Small intestine (tissue), 7 donors: ENCODE data around the gene PDZD7. TPM values are rescaled to one million over a fixed set of nuclear protein-coding genes. Genes with fewer than 3 reads are reported as not detected.
A peak's percentile ranks its signal among the peaks of the same experiment; 100 is the strongest.

Experiments
- DNase-seq, 2 donors: peaks; one replicate each; pipeline versions ENCODE4 v3.0.0 to v3.0.0-alpha.2; 2013
- FAIRE-seq: peaks from 2 replicates; lab custom pipeline; 2012; peaks lifted over from hg19 to GRCh38; lab: Jason Lieb, UNC
- H3K27ac ChIP-seq, 3 donors: one replicate each; pipeline ENCODE4 v1.5.1; 2013; ENCODE audit warnings: low read length in 2 of 3, mild to moderate bottlenecking in 2 of 3, control low read depth in 1 of 3, inconsistent platforms in 1 of 3, low read depth in 1 of 3, moderate library complexity in 1 of 3
- H3K27me3 ChIP-seq, 3 donors: one replicate each; pipeline ENCODE4 v1.6.1; 2013; ENCODE audit warnings: low read length in 3 of 3, inconsistent platforms in 1 of 3; ENCODE audit not compliant: control insufficient read depth in 3 of 3, insufficient read depth in 3 of 3
- H3K36me3 ChIP-seq, 3 donors: one replicate each; pipeline ENCODE4 v1.6.1; 2013; ENCODE audit warnings: low read length in 3 of 3, inconsistent platforms in 1 of 3, low read depth in 1 of 3, mild to moderate bottlenecking in 1 of 3, moderate library complexity in 1 of 3; ENCODE audit not compliant: control insufficient read depth in 3 of 3, insufficient read depth in 2 of 3
- H3K4me1 ChIP-seq, 3 donors: one replicate each; pipeline ENCODE4 v1.6.1; 2013; ENCODE audit warnings: low read length in 2 of 3, inconsistent platforms in 1 of 3, low read depth in 1 of 3, mild to moderate bottlenecking in 1 of 3, moderate library complexity in 1 of 3; ENCODE audit not compliant: control insufficient read depth in 3 of 3, insufficient read depth in 2 of 3
- H3K4me3 ChIP-seq, 3 donors: one replicate each; pipeline ENCODE4 v1.5.1; 2013; ENCODE audit warnings: low read length in 3 of 3, control low read depth in 1 of 3, inconsistent platforms in 1 of 3, low read depth in 1 of 3, mild to moderate bottlenecking in 1 of 3, moderate library complexity in 1 of 3
- H3K9me3 ChIP-seq, 2 donors: one replicate each; pipeline ENCODE4 v1.6.1; 2013; ENCODE audit warnings: low read depth in 1 of 2, low read length in 1 of 2; ENCODE audit not compliant: control insufficient read depth in 2 of 2, insufficient read depth in 1 of 2
- WGBS, 3 donors: extraction: QIAGEN DNeasy Blood & Tissue Kit; methylation state at CpG; one replicate each; pipeline ENCODE4 v1.1.7; 2013; 5-methylcytosine and 5-hydroxymethylcytosine counted together
- polyA plus RNA-seq, 4 donors: library from polyadenylated mRNA; stranded (reverse) in 3 of 4; unstranded in 1 of 4; fragments of 200-250 nt in 3 of 4; fragments of 120-200 nt in 1 of 4; gene quantifications; one replicate each; pipeline versions ENCODE4 v1.2.1 to v1.2.3, GENCODE V29; 2013
- donor health status: healthy with polysubstance abuse.
- donor health status: control.
- donor health status: control.
- donor health status: Bipolar disorder and iron deficiency.
- donor health status: healthy.

Gene PDZD7
- polyA plus RNA-seq, 4 donors: 3.1 to 52.6 (median 28.8) TPM

DNA sequence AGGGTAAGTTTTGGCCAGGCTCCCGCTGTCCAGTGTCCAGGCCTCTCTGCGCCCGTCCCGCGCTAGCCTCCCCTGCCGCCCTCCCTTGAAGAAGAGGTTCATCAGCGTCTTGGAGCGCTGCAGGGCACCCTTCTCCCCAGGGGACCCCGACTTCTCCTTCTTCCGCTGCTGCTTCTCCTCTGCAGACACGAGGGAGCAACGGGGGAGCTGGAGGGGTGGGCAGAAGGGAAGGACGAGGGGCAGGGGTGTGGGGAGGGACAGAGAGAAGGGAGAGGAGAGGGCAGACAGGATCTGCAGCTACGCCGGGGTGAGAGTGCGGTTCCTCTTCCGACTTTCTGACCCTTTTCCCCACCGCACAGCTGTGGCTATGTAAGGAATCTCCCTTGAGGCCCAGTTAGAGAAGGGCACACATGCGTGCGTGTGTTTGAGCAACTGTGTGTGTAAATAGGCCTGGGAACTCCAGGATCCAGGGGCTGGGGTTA is 12.8 kb downstream of the PDZD7 start:
- FAIRE-seq (no peak), DNase-seq (no peak)
- Histone ChIP-seq H3K9me3 (no peaks in the 10 kb centered on the region), H3K4me1 (peaks cover 0 to 26% (median 0%) of the 10 kb centered on the region in 3 donors), H3K4me3 (no peak overlapping the region), H3K27me3 (peaks cover 0 to 4% (median 0%) of the 10 kb centered on the region in 3 donors), H3K36me3 (peaks cover 0 to 72% (median 0%) of the 10 kb centered on the region in 3 donors), H3K27ac (no peak overlapping the region)
- 59 to 79% (median 72%) methylated on average over 17 to 20 of the region's 20 CpGs for WGBS, 3 donors

DNA sequence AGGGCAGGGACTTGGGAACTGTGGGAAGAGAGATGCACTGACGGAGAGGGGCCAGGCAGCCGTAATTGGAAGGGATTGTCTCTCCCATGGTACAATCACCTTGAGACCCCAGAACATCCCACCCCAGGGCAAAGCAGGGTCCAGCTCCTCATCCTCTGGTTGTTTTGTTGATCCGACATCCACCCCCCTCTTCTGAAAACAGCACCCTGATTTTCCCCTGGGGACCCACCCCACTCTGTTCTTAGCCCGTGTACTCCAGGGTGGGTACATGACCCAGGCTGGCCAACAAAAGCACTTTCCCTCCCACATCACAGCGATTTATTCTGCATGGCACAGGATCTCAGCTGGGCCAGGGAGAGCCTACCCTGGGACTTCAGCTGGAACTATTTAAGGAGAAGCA is 14.1 kb downstream of the PDZD7 start:
- Histone ChIP-seq H3K27me3 (peaks cover 0 to 4% (median 0%) of the 10 kb centered on the region in 3 donors), H3K4me1 (peaks cover 0 to 33% (median 0%) of the 10 kb centered on the region in 3 donors), H3K4me3 (no peak overlapping the region), H3K27ac (no peak overlapping the region), H3K36me3 (peaks cover 0 to 59% (median 0%) of the 10 kb centered on the region in 3 donors), H3K9me3 (no peaks in the 10 kb centered on the region)
- WGBS, 3 donors: 76 to 87% (median 82%) methylated on average over 5 of the region's 5 CpGs
- DNase-seq: no peak
- no peak for FAIRE-seq

DNA sequence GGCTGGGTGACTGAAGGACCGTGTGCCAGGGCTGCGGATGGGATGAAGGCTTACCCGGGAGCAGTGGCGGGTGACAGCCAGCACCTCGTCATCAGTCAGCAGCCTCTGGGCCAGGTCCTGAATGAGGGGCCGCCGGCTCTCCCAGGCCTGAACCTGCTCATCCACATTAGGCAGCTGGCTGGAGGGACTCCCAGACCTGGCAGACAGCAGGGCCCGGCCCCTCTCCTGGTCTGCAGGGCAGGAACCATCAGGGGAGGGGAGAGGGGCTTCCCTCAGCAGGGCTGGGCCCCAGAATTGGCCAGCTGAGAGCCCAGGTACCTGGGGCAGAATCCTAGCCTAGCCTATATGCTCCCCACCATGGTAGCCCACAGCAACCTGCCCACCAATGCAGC is 15.4 kb downstream of the PDZD7 start:
- WGBS, 3 donors: 81 to 94% (median 90%) methylated on average over 7 to 8 of the region's 8 CpGs
- DNase-seq: no peak
- Histone ChIP-seq H3K27me3 (peaks cover 0 to 4% (median 0%) of the 10 kb centered on the region in 3 donors), H3K27ac (no peak overlapping the region), H3K36me3 (peaks cover 0 to 49% (median 0%) of the 10 kb centered on the region in 3 donors), H3K9me3 (no peaks in the 10 kb centered on the region), H3K4me3 (no peak overlapping the region), H3K4me1 (peaks cover 0 to 37% (median 0%) of the 10 kb centered on the region in 3 donors)
- FAIRE-seq: no peak

GRCh38 chr10:101014966-101015581 is 15.9 kb downstream of the PDZD7 start:
- Histone ChIP-seq H3K27me3 (peaks cover 0 to 4% (median 0%) of the 10 kb centered on the region in 3 donors), H3K4me1 (peaks cover 0 to 37% (median 0%) of the 10 kb centered on the region in 3 donors), H3K4me3 (no peak overlapping the region), H3K36me3 (peaks cover 0 to 44% (median 0%) of the 10 kb centered on the region in 3 donors), H3K9me3 (no peaks in the 10 kb centered on the region), H3K27ac (no peak overlapping the region)
- 37 to 51% (median 41%) methylated on average over 6 to 7 of the region's 7 CpGs for WGBS, 3 donors
- no peak for DNase-seq
- no peak for FAIRE-seq

DNA sequence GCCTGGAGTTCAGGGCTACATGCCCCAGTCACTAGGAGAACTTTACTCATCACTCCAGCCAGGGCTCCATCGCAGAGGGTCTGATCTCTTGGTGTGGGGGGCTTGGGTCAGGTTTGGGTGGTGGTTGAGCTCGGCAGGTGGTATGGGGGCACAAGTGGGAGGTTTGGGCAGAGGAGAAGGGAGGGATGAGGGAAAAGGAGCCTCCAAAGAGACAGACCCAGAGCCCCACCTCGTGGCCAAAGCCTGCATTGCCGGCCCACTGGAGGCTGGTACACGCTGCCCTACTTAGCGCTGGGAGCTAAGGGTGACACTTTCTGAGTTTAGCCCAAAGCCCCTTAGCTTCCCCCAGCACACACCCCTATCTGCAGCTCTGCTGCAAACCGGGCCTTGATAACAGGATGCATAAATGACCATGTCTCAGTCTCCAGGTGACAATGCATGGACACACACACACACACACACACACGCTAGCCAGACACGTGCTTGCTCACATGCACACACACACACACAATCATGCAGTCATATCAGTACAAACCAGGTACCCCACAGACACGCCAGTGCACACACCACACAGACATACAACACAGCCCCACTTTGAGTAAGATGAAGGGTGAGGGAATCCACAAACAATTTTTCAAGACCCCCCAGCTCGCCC is 16.6 kb downstream of the PDZD7 start:
- H3K9me3 ChIP-seq: no peaks in the 10 kb centered on the region
- no peak for FAIRE-seq

DNA sequence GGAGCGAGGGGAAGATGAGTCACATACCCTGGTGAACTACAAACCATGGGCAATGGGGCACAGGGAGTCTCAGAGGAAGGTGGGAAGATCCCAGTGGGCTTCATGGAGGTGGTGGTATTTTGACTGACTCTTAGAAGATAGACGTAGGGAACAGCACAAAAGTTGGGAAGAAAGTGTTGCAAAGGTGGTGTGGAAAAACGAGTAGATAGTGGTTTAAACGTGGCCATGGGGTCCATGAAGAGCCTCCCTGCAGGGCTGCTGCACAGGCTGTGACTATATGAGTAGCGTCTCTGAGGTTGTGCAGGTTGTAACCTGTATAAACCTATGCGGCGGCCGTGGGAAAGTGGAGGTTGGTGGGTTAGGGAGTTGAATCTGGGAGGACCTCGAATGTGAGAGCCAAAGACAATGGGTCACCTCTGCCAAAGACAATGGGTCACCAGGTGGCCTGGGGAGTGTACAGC is 17.5 kb downstream of the PDZD7 start:
- 38 to 55% (median 39%) methylated on average over 9 of the region's 9 CpGs for WGBS, 3 donors
- peaks cover 0 to 39% (median 0%) of the 10 kb centered on the region in 3 donors for H3K4me1 ChIP-seq
- H3K36me3 ChIP-seq: peaks cover 0 to 44% (median 0%) of the 10 kb centered on the region in 3 donors
- H3K27me3 ChIP-seq: peaks cover 0 to 4% (median 0%) of the 10 kb centered on the region in 3 donors
- H3K27ac ChIP-seq: no peak overlapping the region
- H3K4me3 ChIP-seq: no peak overlapping the region
- no peak for FAIRE-seq
- H3K9me3 ChIP-seq: no peaks in the 10 kb centered on the region
- no peak for DNase-seq

More for the DNA sequence above, 16.6 kb downstream of the PDZD7 start:
- 13 to 20% (median 15%) methylated on average over 11 of the region's 11 CpGs for WGBS, 3 donors
- H3K27ac ChIP-seq: no peak overlapping the region
- H3K4me1 ChIP-seq: peaks cover 0 to 38% (median 0%) of the 10 kb centered on the region in 3 donors
- no peak overlapping the region for H3K4me3 ChIP-seq
- peaks cover 0 to 4% (median 0%) of the 10 kb centered on the region in 3 donors for H3K27me3 ChIP-seq
- peaks cover 0 to 44% (median 0%) of the 10 kb centered on the region in 3 donors for H3K36me3 ChIP-seq
- peak; percentile 68 to 81 for DNase-seq

DNA sequence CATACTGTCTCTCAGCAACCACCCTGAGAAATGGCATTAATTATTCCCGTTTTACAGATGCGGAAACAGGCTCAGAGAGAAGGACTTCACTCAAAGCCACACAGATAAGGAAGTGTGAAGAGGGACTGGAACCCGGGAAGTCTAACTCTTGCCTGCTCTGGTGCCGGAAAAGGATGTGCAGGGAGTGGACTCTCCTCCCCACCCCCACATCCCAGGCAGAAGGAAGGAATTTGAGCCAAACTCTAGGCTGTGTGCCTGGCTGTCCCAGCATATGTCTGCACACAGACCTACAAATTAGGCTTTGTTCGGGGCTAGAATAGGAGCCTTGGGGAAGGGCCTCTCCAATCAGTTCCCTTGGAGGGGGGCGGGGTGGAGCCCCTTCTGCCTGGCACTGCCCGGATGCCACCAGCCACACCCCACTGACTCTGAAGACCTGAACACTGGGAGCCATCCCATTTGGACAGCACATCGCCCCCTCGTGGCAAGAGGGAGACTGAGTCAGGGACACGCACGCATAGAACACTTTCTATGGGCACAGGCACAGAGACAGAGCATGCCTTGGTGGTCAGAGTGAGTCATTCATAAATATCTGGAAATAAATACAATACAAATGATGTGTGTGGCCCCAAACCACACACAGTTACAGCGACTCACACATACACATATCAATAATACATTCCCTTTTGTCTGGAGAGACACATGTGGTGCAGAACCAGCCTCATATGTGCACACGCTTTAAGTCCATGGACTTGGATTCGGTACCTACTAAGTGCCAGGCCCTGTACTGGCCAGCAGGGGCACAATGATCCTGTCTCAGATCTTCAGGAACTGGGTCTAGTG is 18.2 kb downstream of the PDZD7 start:
- no peaks in the 10 kb centered on the region for H3K9me3 ChIP-seq
- H3K27me3 ChIP-seq: peaks cover 0 to 4% (median 0%) of the 10 kb centered on the region in 3 donors
- H3K27ac ChIP-seq: no peak overlapping the region
- H3K36me3 ChIP-seq: peaks cover 0 to 44% (median 0%) of the 10 kb centered on the region in 3 donors
- no peak overlapping the region for H3K4me3 ChIP-seq
- FAIRE-seq (no peak), DNase-seq (peak; percentile 88)
- peaks cover 0 to 36% (median 0%) of the 10 kb centered on the region in 3 donors for H3K4me1 ChIP-seq
- 14 to 17% (median 16%) methylated on average over 14 of the region's 14 CpGs for WGBS, 3 donors
